ENCODE results near the gene FREM1. TPM values are rescaled to one million over a fixed set of nuclear protein-coding genes. Genes with fewer than 3 reads are reported as not detected.

The FREM1 gene
- total RNA-seq, 2 experiments from 2014 or later: not detected

DNA sequence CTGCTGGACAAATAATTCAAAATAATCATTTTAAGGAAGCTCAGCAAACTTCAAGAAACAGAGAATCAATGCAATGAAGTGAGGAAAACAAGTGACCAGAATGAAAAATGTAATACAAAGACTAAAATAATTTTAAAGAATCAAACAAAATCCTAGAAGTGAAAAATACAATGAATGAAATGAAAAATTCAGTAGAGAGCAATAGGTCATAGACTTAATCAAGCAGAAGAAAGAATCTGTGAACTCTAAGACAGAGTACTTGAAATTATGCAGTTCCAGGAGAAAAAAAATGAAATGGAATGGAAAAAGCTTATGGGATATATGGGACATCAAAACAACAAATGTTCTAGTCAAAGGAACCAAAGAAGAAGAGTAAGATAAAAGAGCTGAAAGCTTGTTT lies 205.1 kb downstream of the FREM1 start:
- no peak for DNase-seq
- H3K27ac Mint-ChIP-seq: no peak overlapping the region
- TF ChIP-seq, protein P1, sequence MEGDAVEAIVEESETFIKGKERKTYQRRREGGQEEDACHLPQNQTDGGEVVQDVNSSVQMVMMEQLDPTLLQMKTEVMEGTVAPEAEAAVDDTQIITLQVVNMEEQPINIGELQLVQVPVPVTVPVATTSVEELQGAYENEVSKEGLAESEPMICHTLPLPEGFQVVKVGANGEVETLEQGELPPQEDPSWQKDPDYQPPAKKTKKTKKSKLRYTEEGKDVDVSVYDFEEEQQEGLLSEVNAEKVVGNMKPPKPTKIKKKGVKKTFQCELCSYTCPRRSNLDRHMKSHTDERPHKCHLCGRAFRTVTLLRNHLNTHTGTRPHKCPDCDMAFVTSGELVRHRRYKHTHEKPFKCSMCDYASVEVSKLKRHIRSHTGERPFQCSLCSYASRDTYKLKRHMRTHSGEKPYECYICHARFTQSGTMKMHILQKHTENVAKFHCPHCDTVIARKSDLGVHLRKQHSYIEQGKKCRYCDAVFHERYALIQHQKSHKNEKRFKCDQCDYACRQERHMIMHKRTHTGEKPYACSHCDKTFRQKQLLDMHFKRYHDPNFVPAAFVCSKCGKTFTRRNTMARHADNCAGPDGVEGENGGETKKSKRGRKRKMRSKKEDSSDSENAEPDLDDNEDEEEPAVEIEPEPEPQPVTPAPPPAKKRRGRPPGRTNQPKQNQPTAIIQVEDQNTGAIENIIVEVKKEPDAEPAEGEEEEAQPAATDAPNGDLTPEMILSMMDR (IDR thresholded peaks at IDR 0.05): no peak
- peaks cover 24% of the 10 kb centered on the region for H3K27me3 Mint-ChIP-seq
- H3K4me1 Mint-ChIP-seq (ENCODE audit: low read depth): no peaks in the 10 kb centered on the region
- intact Hi-C loops (cut with micrococcal nuclease): no loop called here
- ATAC-seq: no peak
- no peak overlapping the region for H3K4me3 Mint-ChIP-seq
- ChIA-PET CTCF (no interaction called here), POLR2A (interaction anchor here (1.7 kb wide), 1 partner anchor 12 kb away, joined by 5 read pairs; the partner anchor contains the start of gene ZDHHC21)
- H3K9me3 Mint-ChIP-seq: peaks cover 20% of the 10 kb centered on the region
- H3K36me3 Mint-ChIP-seq (ENCODE audit: low read depth): peaks cover 3% of the 10 kb centered on the region

DNA sequence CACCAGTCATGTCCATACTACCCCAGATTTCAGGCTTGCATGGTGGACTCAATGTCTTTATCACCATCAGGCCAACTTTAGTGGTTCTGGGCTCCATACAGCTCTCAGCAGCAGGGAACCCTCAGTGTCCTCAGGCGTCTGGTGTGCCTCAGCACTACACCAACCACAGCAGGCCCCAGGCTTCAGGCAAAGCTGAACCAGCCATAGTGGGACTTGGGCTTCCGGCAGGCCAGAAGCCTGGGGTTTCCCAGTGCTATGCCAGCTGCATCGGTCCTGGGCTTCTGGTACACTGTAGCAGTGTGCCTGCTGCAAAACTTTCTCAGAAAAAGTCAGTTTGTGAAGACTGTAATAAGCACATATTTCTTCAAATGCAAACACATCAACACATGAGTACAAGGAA lies 205.9 kb downstream of the FREM1 start:
- ChIA-PET CTCF (no interaction called here), POLR2A (no interaction called here)
- TF ChIP-seq, protein P1 (IDR thresholded peaks at IDR 0.05): no peak
- Mint-ChIP-seq H3K27ac (no peak overlapping the region), H3K27me3 (peaks cover 20% of the 10 kb centered on the region), H3K9me3 (peaks cover 20% of the 10 kb centered on the region), H3K4me3 (no peak overlapping the region), H3K36me3 (ENCODE audit: low read depth) (peaks cover 3% of the 10 kb centered on the region), H3K4me1 (ENCODE audit: low read depth) (no peaks in the 10 kb centered on the region)
- DNase-seq: no peak
- no peak for ATAC-seq
- intact Hi-C loops (cut with micrococcal nuclease): no loop called here

DNA sequence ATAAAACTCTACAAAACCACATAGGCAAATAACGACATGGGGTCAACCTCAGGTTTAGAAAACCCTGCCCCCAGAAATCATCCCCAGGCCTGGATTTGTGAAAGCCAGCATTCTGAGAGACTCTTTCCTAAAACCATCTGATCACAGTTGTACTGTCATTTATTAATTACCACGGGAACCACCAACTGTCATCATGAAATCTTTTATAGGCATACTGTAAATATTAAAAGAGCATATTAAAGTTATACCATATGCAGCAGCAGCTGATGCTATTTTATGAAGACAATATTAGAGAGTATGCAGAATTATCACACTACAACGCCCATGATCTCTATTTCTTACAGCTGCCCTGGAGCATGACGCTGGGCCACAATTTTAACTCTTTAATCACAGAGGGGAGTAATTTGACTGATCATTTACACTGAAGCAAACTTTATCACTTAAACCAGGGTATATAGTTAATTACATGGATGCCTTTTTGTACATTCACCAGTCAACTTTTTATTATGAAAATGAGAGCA lies 208.0 kb downstream of the FREM1 start:
- intact Hi-C loops (cut with micrococcal nuclease): no loop called here
- ATAC-seq: no peak
- CTCF ChIA-PET: no interaction called here
- peaks cover 7% of the 10 kb centered on the region for H3K27me3 Mint-ChIP-seq
- H3K4me1 Mint-ChIP-seq (ENCODE audit: low read depth): no peaks in the 10 kb centered on the region
- H3K4me3 Mint-ChIP-seq: no peak overlapping the region
- DNase-seq: no peak
- peaks cover 14% of the 10 kb centered on the region for H3K9me3 Mint-ChIP-seq
- no peak overlapping the region for H3K27ac Mint-ChIP-seq
- TF ChIP-seq, protein P1 (IDR thresholded peaks at IDR 0.05): no peak
- peaks cover 3% of the 10 kb centered on the region for H3K36me3 Mint-ChIP-seq (ENCODE audit: low read depth)
- POLR2A ChIA-PET: no interaction called here

DNA sequence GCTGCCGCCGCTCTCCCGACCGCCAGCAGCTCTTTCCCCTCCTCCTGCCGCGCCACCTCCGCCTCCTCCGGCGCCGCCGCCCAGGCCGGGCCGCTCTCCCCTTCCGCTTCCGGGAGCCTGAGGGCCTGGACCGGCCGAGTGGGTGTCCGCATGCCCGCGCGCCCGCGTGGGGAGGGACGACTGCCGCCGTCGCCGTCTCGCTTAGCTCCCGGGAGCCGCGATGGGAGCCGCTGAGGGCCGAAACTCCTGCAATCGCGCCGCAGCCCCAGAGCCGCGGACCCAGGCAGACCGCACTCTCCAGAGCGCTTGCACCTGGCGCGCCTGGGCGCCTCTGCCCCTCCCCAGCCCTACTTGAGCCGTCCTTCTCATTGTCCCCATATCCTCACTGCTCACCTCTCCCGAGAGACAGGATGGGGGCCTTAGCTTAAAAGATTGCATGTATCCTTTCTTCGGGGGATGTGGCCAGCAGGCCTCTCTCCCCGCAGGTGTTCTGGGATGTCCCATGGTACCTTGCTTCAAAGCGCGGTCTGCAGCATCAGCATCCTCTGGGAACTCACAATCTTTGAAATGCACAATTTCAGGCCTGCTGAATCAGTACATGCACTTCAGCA lies 216.9 kb downstream of the FREM1 start, which contains the start of gene ZDHHC21:
TSS of gene ZDHHC21 (minus strand) at position 182 of the 611 bp plus-strand sequence. CDS start 19,092 bp downstream, outside the sequence.
- peak; percentile 87 for ATAC-seq
- Mint-ChIP-seq H3K27ac (peak within 1 kb of the TSS; percentile 91), H3K9me3 (no peaks in the 10 kb centered on the region), H3K4me3 (peak within 1 kb of the TSS; percentile 89), H3K4me1 (ENCODE audit: low read depth) (peaks cover 31% of the 10 kb centered on the region), H3K27me3 (peaks cover 2% of the 10 kb centered on the region), H3K36me3 (ENCODE audit: low read depth) (peaks cover 9% of the 10 kb centered on the region)
- TF ChIP-seq, protein P1 (IDR thresholded peaks at IDR 0.05): no peak
- DNase-seq: peak; percentile 67
- CTCF ChIA-PET: interaction anchor here (1.1 to 1.9 kb wide), 2 partner anchors 32 to 76 kb away, joined by 3 to 7 read pairs; no protein-coding TSS in a partner anchor
- POLR2A ChIA-PET: interaction anchor here (1.3 to 2.1 kb wide), 2 partner anchors 13 to 17 kb away, joined by 3 to 5 read pairs; no protein-coding TSS in a partner anchor
- intact Hi-C loops (cut with micrococcal nuclease): no loop called here

All from activated CD8-positive, alpha-beta T cell treated with anti-CD3 and anti-CD28 coated beads for 36 hours (primary cell).